Vagina (tissue), 2 donors: ENCODE data around the gene RNPEP.

Source experiments
- CTCF ChIP-seq, 3 experiments: fragments of 450-650 bp in 2 of 3; fragments of 200-600 bp in 1 of 3; sonication (generic) in 1 of 3; IDR thresholded peaks; one replicate each; pipeline ENCODE4 v1.5.1; 2017 to 2019; ENCODE audit warnings: antibody characterized with exemption in 3 of 3, mild to moderate bottlenecking in 2 of 3, moderate library complexity in 2 of 3
- POLR2A ChIP-seq, 2 donors: fragments of 450-650 bp; IDR thresholded peaks; one replicate each; pipeline ENCODE4 v1.6.1; 2017; ENCODE audit warnings: antibody characterized with exemption in 2 of 2, mild to moderate bottlenecking in 2 of 2, moderate library complexity in 2 of 2

DNA sequence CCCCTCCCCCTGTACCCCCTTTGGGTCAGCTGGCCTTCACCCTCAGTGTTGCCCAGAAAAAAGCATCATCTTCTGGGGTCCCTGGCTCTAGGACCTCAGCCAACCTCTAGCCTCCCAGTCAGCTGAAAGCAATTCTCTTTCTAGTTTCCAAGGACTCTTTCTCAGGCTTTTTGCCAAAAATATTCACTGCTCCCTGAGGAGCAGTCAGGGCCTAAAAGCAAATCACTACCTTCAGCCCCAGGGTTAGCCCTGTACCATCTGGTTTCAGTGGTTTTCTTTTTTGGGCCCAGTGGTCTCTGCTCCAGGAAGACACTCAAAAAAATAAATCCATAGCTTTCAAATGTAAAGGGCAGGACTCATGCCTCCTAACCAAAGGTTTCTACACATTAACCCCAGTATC, 33.0 kb upstream of the RNPEP start:
- no peak for TF ChIP-seq CTCF (IDR thresholded peaks at IDR 0.05)
- no peak for TF ChIP-seq POLR2A (IDR thresholded peaks at IDR 0.05)
